ENCODE results near the gene HCRTR1.
A peak's percentile ranks its signal among the peaks of the same experiment; 100 is the strongest.

- no peak for TF ChIP-seq POLR2A (IDR thresholded peaks at IDR 0.05)
- peak in 1 of 2 donors; percentile 2 for TF ChIP-seq CTCF (IDR thresholded peaks at IDR 0.05)
- no peak for TF ChIP-seq EP300 (IDR thresholded peaks at IDR 0.05)
These were observed 1.7 kb downstream of the HCRTR1 start for GRCh38 chr1:31618916-31619846.
